ENCODE results near the gene POU2F3.

POU2F3 gene

GRCh38 chr11:120293038-120293800 lies 53.3 kb downstream of the POU2F3 start:
- no peak overlapping the region for H3K4me3 ChIP-seq (ENCODE audit: low read depth, low read length)
- no peak for TF ChIP-seq CTCF (IDR thresholded peaks at IDR 0.05; ENCODE audit: borderline replicate concordance, insufficient read depth, low read depth, low read length)

GRCh38 chr11:120294096-120294495 lies 54.2 kb downstream of the POU2F3 start:
- no peak for TF ChIP-seq CTCF (IDR thresholded peaks at IDR 0.05; ENCODE audit: borderline replicate concordance, insufficient read depth, low read depth, low read length)
- no peak overlapping the region for H3K4me3 ChIP-seq (ENCODE audit: low read depth, low read length)

- no peak for TF ChIP-seq CTCF (IDR thresholded peaks at IDR 0.05; ENCODE audit: borderline replicate concordance, insufficient read depth, low read depth, low read length)
- no peak overlapping the region for H3K4me3 ChIP-seq (ENCODE audit: low read depth, low read length)
Observed at GRCh38 chr11:120295099-120295498, 55.2 kb downstream of the POU2F3 start.

- no peak for TF ChIP-seq CTCF (IDR thresholded peaks at IDR 0.05; ENCODE audit: borderline replicate concordance, insufficient read depth, low read depth, low read length)
- H3K4me3 ChIP-seq (ENCODE audit: low read depth, low read length): no peak overlapping the region
Observed at GRCh38 chr11:120296554-120296953, 56.6 kb downstream of the POU2F3 start.

GRCh38 chr11:120298461-120298860 lies 58.5 kb downstream of the POU2F3 start:
- TF ChIP-seq CTCF (IDR thresholded peaks at IDR 0.05; ENCODE audit: borderline replicate concordance, insufficient read depth, low read depth, low read length): no peak
- no peak overlapping the region for H3K4me3 ChIP-seq (ENCODE audit: low read depth, low read length)

GRCh38 chr11:120302001-120302805 lies 62.3 kb downstream of the POU2F3 start:
- TF ChIP-seq CTCF (IDR thresholded peaks at IDR 0.05; ENCODE audit: borderline replicate concordance, insufficient read depth, low read depth, low read length): no peak
- H3K4me3 ChIP-seq (ENCODE audit: low read depth, low read length): no peak overlapping the region

All from GM12875 (cell line).